ENCODE data around the gene ENPP1.

Gene ENPP1

DNA sequence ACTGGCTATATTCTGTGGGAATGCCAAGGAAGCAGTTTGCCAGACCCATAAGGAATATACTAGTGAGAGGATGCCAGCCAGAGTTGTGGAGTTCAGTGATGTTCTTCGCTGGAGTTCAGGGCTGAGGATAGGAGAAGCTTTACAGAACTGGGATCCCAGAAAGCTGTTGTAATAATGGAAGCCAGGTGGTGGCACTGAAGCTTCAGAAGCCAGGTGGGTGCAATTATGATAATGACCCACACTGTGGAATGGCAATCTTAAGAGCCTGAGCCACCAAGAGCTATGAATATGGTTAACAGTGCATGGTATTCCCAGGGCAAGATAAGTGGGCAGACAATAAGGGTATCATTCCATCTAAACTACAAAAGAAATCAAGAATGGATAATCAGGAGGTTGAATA lies 25.1 kb upstream of the ENPP1 start:
- H3K36me3 ChIP-seq (ENCODE audit: control insufficient read depth in 2 of 2, insufficient read depth in 2 of 2, low read length in 2 of 2) = no peaks in the 10 kb centered on the region
- no peaks in the 10 kb centered on the region for H3K27me3 ChIP-seq (ENCODE audit: control insufficient read depth in 2 of 2, insufficient read depth in 2 of 2, low read length in 2 of 2)
- H3K4me3 ChIP-seq (ENCODE audit: low read length in 2 of 2) = no peak overlapping the region
- H3K27ac ChIP-seq (ENCODE audit: low read depth in 2 of 2, low read length in 2 of 2) = no peak overlapping the region
- H3K9ac ChIP-seq (ENCODE audit: low read depth in 1 of 2, low read length in 2 of 2) = no peak overlapping the region
- no peaks in the 10 kb centered on the region for H3K9me3 ChIP-seq (ENCODE audit: control insufficient read depth in 2 of 2, low read length in 2 of 2)
- peaks cover 0 to 2% of the 10 kb centered on the region in 2 donors for H3K4me1 ChIP-seq (ENCODE audit: control insufficient read depth in 2 of 2, insufficient read depth in 2 of 2, low read length in 2 of 2)

DNA sequence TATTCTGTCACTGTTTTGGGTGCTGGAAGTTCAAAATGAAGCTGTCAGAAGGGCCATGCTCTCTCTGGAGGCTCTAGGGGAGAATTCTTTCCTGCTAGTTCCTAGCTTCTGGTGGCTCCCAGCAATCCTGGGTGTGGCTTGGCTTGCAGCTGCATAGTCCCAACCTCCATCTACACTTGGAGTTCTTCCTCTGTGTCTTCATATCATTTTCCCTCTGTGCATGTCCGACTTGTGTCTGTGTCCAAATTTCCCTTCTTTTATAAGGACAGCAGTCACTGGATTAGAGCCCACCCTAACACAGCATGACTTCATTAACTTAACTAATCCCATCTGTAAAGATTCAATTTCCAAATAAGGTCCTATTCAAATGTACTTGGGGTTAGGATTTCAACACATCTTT lies 23.3 kb upstream of the ENPP1 start:
- Histone ChIP-seq H3K27me3 (ENCODE audit: control insufficient read depth in 2 of 2, insufficient read depth in 2 of 2, low read length in 2 of 2) (no peaks in the 10 kb centered on the region), H3K9me3 (ENCODE audit: control insufficient read depth in 2 of 2, low read length in 2 of 2) (no peaks in the 10 kb centered on the region), H3K4me1 (ENCODE audit: control insufficient read depth in 2 of 2, insufficient read depth in 2 of 2, low read length in 2 of 2) (no peaks in the 10 kb centered on the region), H3K4me3 (ENCODE audit: low read length in 2 of 2) (no peak overlapping the region), H3K27ac (ENCODE audit: low read depth in 2 of 2, low read length in 2 of 2) (no peak overlapping the region), H3K9ac (ENCODE audit: low read depth in 1 of 2, low read length in 2 of 2) (no peak overlapping the region), H3K36me3 (ENCODE audit: control insufficient read depth in 2 of 2, insufficient read depth in 2 of 2, low read length in 2 of 2) (no peaks in the 10 kb centered on the region)

DNA sequence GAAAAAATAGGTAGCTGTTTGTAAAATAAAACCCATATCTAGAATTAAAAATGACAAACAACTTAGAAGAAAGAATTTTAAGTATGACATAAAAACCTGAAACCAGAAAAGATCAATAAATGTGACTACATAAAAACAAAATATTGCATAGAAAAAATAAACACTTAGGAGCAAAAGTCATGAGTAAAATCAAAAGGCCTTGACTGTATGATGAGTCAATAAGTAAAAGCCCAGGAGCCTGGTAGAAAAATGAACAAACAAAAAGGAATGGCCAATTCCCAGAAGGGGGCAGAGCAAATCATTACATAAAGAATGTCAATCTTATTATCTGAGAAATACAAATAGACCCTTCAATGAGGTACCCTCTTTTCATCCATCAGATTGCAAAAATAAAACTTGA lies 20.7 kb upstream of the ENPP1 start:
- no peaks in the 10 kb centered on the region for H3K36me3 ChIP-seq (ENCODE audit: control insufficient read depth in 2 of 2, insufficient read depth in 2 of 2, low read length in 2 of 2)
- no peak overlapping the region for H3K9ac ChIP-seq (ENCODE audit: low read depth in 1 of 2, low read length in 2 of 2)
- H3K4me3 ChIP-seq (ENCODE audit: low read length in 2 of 2) = no peak overlapping the region
- H3K9me3 ChIP-seq (ENCODE audit: control insufficient read depth in 2 of 2, low read length in 2 of 2) = no peaks in the 10 kb centered on the region
- no peak overlapping the region for H3K27ac ChIP-seq (ENCODE audit: low read depth in 2 of 2, low read length in 2 of 2)
- no peaks in the 10 kb centered on the region for H3K4me1 ChIP-seq (ENCODE audit: control insufficient read depth in 2 of 2, insufficient read depth in 2 of 2, low read length in 2 of 2)
- H3K27me3 ChIP-seq (ENCODE audit: control insufficient read depth in 2 of 2, insufficient read depth in 2 of 2, low read length in 2 of 2) = no peaks in the 10 kb centered on the region

DNA sequence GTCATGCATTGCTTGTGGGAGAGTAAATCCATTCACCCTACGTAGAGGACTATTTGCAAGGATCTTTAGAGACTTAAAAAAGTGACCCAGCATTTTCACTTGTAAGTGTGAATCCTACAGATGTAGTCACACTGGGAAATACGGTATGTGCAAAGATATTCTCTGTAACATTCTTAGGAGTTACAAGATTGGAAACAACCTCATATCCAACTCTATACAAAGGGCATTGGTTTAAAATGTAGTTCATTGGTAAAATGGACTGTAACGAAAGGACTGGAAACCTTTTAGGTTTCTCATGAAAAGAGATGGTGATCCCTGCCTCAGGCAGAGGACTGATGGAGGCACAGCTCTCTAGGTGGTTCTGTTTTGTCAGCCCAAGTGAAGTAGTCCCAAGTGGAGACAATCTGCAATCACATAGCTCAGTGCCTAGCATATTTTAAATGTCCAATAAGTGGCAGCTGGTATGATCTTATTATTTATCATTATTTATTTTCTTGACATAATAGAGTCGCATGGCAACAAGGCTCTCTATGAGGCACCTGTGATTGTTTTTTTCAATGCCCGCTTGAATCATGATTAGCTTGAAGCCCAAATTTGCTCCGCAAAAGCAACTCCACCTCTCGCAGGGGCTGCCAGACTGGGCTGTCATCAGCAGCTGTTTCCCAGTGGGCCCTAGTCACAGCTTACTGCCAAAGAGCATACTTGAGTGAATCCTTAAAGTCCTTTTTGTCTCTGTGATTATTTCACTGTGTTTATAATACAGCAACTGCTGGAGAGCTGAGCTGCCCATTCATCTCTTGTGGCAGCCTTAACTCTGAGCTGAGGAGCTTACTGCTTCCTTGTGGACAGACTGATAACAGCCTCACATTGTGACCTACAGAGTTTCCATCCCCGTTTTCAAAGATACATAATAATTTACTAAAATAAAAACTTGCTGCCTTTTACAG lies 19.8 kb upstream of the ENPP1 start:
- H3K27me3 ChIP-seq (ENCODE audit: control insufficient read depth in 2 of 2, insufficient read depth in 2 of 2, low read length in 2 of 2) = no peaks in the 10 kb centered on the region
- H3K9ac ChIP-seq (ENCODE audit: low read depth in 1 of 2, low read length in 2 of 2) = no peak overlapping the region
- no peak overlapping the region for H3K27ac ChIP-seq (ENCODE audit: low read depth in 2 of 2, low read length in 2 of 2)
- no peaks in the 10 kb centered on the region for H3K36me3 ChIP-seq (ENCODE audit: control insufficient read depth in 2 of 2, insufficient read depth in 2 of 2, low read length in 2 of 2)
- no peaks in the 10 kb centered on the region for H3K4me1 ChIP-seq (ENCODE audit: control insufficient read depth in 2 of 2, insufficient read depth in 2 of 2, low read length in 2 of 2)
- H3K4me3 ChIP-seq (ENCODE audit: low read length in 2 of 2) = no peak overlapping the region
- H3K9me3 ChIP-seq (ENCODE audit: control insufficient read depth in 2 of 2, low read length in 2 of 2) = no peaks in the 10 kb centered on the region

DNA sequence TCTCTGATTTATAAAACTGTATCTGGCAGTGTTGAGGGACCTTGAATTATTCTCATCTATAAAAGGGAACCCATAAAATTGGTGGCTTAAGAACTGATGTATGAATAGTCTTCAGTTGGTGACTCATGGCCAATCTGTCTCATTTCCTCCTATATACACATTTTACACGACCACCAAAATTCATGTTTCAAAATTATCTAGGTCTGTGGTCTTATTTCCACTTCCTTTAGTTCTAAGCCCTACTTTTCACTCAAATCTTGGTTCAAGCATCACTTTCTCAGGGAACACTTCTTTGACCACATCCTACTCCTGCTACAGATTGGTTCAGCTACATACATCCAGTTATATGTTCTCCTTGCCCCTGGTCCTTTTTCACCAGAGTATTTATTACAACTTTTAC lies 18.6 kb upstream of the ENPP1 start:
- Histone ChIP-seq H3K36me3 (ENCODE audit: control insufficient read depth in 2 of 2, insufficient read depth in 2 of 2, low read length in 2 of 2) (no peaks in the 10 kb centered on the region), H3K27me3 (ENCODE audit: control insufficient read depth in 2 of 2, insufficient read depth in 2 of 2, low read length in 2 of 2) (no peaks in the 10 kb centered on the region), H3K27ac (ENCODE audit: low read depth in 2 of 2, low read length in 2 of 2) (no peak overlapping the region), H3K9ac (ENCODE audit: low read depth in 1 of 2, low read length in 2 of 2) (no peak overlapping the region), H3K4me1 (ENCODE audit: control insufficient read depth in 2 of 2, insufficient read depth in 2 of 2, low read length in 2 of 2) (no peaks in the 10 kb centered on the region), H3K4me3 (ENCODE audit: low read length in 2 of 2) (no peak overlapping the region), H3K9me3 (ENCODE audit: control insufficient read depth in 2 of 2, low read length in 2 of 2) (no peaks in the 10 kb centered on the region)

DNA sequence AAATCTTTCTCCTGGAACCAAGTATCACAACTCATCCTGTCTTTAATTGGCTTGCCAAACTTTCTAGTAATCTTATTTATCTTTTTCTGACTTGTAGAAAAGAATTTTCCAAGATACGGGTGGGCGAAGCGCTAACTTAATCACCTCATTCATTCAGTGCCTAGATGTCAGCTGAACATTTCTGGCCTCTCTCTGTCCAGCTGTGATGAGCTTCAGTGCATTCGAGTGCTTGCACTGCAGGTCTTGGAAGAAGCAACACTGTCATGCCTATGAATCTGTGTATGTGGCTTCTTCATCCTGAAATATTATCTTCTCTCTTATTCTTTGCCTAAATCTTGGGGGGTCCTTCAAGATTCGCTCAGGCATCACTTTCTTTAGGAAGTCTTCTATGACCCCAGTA lies 16.3 kb upstream of the ENPP1 start:
- Histone ChIP-seq H3K27ac (ENCODE audit: low read depth in 2 of 2, low read length in 2 of 2) (no peak overlapping the region), H3K4me3 (ENCODE audit: low read length in 2 of 2) (no peak overlapping the region), H3K4me1 (ENCODE audit: control insufficient read depth in 2 of 2, insufficient read depth in 2 of 2, low read length in 2 of 2) (no peaks in the 10 kb centered on the region), H3K9ac (ENCODE audit: low read depth in 1 of 2, low read length in 2 of 2) (no peak overlapping the region), H3K27me3 (ENCODE audit: control insufficient read depth in 2 of 2, insufficient read depth in 2 of 2, low read length in 2 of 2) (no peaks in the 10 kb centered on the region), H3K36me3 (ENCODE audit: control insufficient read depth in 2 of 2, insufficient read depth in 2 of 2, low read length in 2 of 2) (no peaks in the 10 kb centered on the region), H3K9me3 (ENCODE audit: control insufficient read depth in 2 of 2, low read length in 2 of 2) (no peaks in the 10 kb centered on the region)

DNA sequence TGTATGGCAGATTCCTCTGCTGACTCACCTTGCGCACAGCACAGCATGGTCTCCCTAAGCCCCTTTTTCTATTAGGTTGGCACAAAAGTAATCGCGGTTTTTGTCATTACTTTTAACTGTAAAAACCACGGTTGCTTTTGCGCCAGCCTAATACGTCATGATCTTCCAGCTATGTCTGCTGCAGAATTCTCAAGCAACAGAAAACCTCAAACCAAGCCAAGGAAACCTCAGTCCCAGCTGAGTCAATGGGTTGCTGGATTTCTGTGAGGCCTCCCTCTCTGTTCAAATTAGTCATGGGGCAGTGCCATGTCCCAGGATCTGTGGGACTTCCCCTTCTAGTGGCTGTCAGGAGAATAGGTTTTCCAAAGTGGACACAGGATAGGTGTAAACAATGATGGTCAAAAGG lies 15.7 kb upstream of the ENPP1 start:
- Histone ChIP-seq H3K4me1 (ENCODE audit: control insufficient read depth in 2 of 2, insufficient read depth in 2 of 2, low read length in 2 of 2) (no peaks in the 10 kb centered on the region), H3K27ac (ENCODE audit: low read depth in 2 of 2, low read length in 2 of 2) (no peak overlapping the region), H3K36me3 (ENCODE audit: control insufficient read depth in 2 of 2, insufficient read depth in 2 of 2, low read length in 2 of 2) (no peaks in the 10 kb centered on the region), H3K9me3 (ENCODE audit: control insufficient read depth in 2 of 2, low read length in 2 of 2) (no peaks in the 10 kb centered on the region), H3K4me3 (ENCODE audit: low read length in 2 of 2) (no peak overlapping the region), H3K9ac (ENCODE audit: low read depth in 1 of 2, low read length in 2 of 2) (no peak overlapping the region), H3K27me3 (ENCODE audit: control insufficient read depth in 2 of 2, insufficient read depth in 2 of 2, low read length in 2 of 2) (no peaks in the 10 kb centered on the region)

DNA sequence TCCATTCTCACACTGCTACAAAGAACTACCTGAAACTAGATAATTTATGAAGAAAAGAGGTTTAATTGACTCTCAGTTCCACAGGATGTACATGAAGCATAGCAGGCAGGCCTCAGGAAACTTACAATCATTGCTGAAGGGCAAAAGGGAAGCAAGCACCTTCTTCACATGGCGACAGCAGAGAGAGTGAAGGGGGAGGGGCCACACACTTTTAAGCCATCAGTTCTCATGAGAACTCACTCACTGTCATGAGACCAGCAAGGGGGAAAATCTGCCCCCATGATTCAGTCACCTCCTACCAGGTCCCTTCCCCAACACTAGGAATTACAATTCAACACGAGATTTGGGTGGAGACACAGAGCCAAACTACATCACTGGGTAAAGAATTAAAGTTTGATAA lies 12.5 kb upstream of the ENPP1 start:
- Histone ChIP-seq H3K27ac (ENCODE audit: low read depth in 2 of 2, low read length in 2 of 2) (no peak overlapping the region), H3K9ac (ENCODE audit: low read depth in 1 of 2, low read length in 2 of 2) (no peak overlapping the region), H3K4me3 (ENCODE audit: low read length in 2 of 2) (no peak overlapping the region), H3K36me3 (ENCODE audit: control insufficient read depth in 2 of 2, insufficient read depth in 2 of 2, low read length in 2 of 2) (no peaks in the 10 kb centered on the region), H3K9me3 (ENCODE audit: control insufficient read depth in 2 of 2, low read length in 2 of 2) (no peaks in the 10 kb centered on the region), H3K4me1 (ENCODE audit: control insufficient read depth in 2 of 2, insufficient read depth in 2 of 2, low read length in 2 of 2) (no peaks in the 10 kb centered on the region), H3K27me3 (ENCODE audit: control insufficient read depth in 2 of 2, insufficient read depth in 2 of 2, low read length in 2 of 2) (no peaks in the 10 kb centered on the region)

DNA sequence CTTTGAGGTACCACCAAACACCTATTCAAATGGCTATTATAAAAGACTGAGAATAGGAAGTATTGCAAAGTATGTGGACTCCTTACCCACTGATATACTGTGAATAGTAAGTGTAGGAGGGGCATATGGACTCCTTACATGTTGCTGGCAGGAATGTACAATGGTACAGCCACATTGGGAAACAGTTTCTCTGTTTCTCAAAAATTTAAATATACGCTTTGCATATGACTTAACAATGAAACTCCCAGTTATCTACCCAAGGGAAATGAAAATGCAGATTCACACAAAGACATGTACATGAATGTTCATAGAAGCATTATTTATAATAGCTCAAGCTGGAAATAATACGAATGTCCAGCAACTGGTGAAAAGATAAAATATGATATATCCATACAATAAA lies 5.5 kb upstream of the ENPP1 start:
- Histone ChIP-seq H3K27ac (ENCODE audit: low read depth in 2 of 2, low read length in 2 of 2) (no peak overlapping the region), H3K9me3 (ENCODE audit: control insufficient read depth in 2 of 2, low read length in 2 of 2) (no peaks in the 10 kb centered on the region), H3K36me3 (ENCODE audit: control insufficient read depth in 2 of 2, insufficient read depth in 2 of 2, low read length in 2 of 2) (no peaks in the 10 kb centered on the region), H3K9ac (ENCODE audit: low read depth in 1 of 2, low read length in 2 of 2) (no peak overlapping the region), H3K4me1 (ENCODE audit: control insufficient read depth in 2 of 2, insufficient read depth in 2 of 2, low read length in 2 of 2) (peaks cover 0 to 2% of the 10 kb centered on the region in 2 donors), H3K4me3 (ENCODE audit: low read length in 2 of 2) (no peak overlapping the region), H3K27me3 (ENCODE audit: control insufficient read depth in 2 of 2, insufficient read depth in 2 of 2, low read length in 2 of 2) (no peaks in the 10 kb centered on the region)

DNA sequence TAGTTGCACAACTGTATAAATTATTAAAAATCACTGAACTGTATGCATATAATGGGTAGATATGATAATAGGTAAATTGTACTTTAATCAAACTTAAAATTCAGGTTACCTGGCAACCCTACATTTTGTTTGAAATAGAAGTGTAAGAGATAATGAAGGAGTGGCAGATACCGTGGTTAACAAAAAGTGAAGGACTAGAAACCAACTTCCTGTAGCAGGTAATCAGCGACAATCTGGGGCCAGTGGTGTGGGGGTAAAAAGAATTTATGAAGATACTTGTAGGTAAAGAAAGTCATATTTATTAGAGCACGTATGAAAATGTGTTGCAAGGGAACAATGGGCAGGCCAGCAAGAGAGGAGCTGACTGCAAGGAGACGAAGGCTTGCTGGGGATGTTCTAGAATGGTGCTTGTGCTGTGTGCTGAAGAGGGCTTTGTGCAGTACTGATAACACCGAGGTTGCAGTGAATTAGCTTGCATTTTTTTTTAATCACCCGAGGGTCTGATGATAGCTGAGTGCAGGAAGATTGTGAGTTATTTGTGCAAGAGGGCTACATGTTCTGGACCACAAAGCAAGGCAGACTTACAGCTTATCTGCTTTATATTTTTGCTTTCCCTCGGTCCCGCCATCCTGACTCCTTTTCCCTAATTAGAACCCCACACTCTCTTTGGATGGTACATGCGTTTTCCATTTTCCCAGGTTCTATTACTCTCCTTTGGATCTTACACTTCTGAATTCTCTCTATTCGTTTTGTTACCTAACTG lies 4.6 kb upstream of the ENPP1 start:
- Histone ChIP-seq H3K4me3 (ENCODE audit: low read length in 2 of 2) (no peak overlapping the region), H3K4me1 (ENCODE audit: control insufficient read depth in 2 of 2, insufficient read depth in 2 of 2, low read length in 2 of 2) (peaks cover 0 to 3% of the 10 kb centered on the region in 2 donors), H3K27ac (ENCODE audit: low read depth in 2 of 2, low read length in 2 of 2) (no peak overlapping the region), H3K9ac (ENCODE audit: low read depth in 1 of 2, low read length in 2 of 2) (no peak overlapping the region), H3K27me3 (ENCODE audit: control insufficient read depth in 2 of 2, insufficient read depth in 2 of 2, low read length in 2 of 2) (no peaks in the 10 kb centered on the region), H3K36me3 (ENCODE audit: control insufficient read depth in 2 of 2, insufficient read depth in 2 of 2, low read length in 2 of 2) (no peaks in the 10 kb centered on the region), H3K9me3 (ENCODE audit: control insufficient read depth in 2 of 2, low read length in 2 of 2) (no peaks in the 10 kb centered on the region)
